Measurements from ENCODE around the gene PDLIM5.

The PDLIM5 gene

DNA sequence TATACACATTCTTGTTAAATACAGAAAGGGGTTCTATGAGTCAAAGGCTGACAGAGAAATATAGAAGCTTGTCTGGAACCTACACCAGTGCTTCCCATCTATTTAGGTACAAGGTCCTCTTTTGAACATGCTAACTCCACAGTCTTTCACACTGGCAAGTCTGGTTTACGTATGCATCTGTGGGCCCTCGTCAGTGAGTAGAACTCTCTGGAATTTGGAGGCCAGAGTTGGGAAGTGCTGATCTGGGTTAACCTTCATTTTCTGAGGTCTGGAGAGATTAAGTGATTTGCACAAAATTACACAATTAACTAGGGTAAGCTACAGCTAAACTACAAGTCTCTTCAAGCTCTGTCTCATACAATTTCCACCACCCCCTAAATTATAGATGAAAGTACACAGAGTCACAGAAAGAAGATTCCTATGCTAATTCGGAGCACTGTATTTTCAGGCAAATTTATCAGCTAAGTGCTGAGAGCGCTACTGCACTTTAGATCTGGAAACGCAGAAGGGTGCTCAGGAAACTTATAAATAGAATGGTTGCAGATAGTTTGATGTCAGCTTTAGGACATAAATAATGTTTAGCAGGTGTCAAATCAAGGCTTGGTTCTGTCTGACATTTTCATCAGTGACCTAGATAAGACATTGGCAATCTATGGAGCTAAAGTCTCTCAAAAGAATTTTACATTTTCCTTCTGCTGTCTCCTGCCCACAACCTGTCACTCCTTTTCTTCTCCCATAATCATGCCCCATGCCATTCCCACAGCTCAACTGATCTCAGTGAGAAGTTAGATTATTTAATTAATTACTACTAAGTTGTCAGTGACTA lies 43.0 kb upstream of the PDLIM5 start:
- TF ChIP-seq FOXM1 (IDR thresholded peaks at IDR 0.05; ENCODE audit: borderline replicate concordance, low read depth), result no peak
- no peak for TF ChIP-seq TAF1 (IDR thresholded peaks at IDR 0.05; ENCODE audit: low read depth)
- TF ChIP-seq EP300 (IDR thresholded peaks at IDR 0.05; ENCODE audit: borderline replicate concordance), result no peak
- TF ChIP-seq TEAD4 (IDR thresholded peaks at IDR 0.05), result no peak
- TF ChIP-seq EGR1 (IDR thresholded peaks at IDR 0.05), result no peak

DNA sequence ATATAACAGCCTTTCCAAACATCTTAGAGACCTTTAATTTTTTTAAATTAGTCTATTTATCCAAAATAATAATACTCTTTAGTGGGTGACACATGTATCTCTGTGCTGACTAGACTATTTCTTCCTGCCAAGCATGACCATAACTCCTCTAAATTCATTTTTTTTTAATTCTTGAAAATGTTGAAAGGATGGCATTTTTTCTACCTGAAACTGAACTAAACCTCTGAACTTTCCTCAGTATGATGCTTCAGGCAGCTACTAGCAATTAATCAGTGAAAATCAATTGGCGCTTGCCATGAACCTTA lies 42.4 kb upstream of the PDLIM5 start:
- no peak for TF ChIP-seq FOXM1 (IDR thresholded peaks at IDR 0.05; ENCODE audit: borderline replicate concordance, low read depth)
- no peak for TF ChIP-seq EGR1 (IDR thresholded peaks at IDR 0.05)

DNA sequence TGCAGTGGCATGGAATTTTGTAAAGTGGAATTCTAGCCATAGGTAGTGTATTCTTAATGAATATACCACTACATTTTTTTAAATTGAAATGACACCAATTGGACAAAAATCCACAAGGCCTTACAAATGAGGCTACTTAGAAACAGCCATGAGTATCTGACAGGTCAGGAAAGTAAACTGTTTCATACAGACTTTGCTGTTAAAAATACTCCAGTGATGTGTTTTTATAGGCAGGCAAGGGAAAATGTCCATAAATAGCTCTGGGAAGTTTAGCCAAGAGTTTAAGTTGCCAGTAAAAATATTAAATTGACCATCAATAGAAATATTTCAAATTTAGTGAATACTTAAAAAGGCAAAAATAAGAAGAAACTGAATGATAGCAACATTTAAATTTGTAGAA lies 41.8 kb upstream of the PDLIM5 start:
- TF ChIP-seq NFIC (IDR thresholded peaks at IDR 0.05) (no peak), FOXM1 (IDR thresholded peaks at IDR 0.05; ENCODE audit: borderline replicate concordance, low read depth) (no peak), CEBPB (IDR thresholded peaks at IDR 0.05) (no peak), YY1 (IDR thresholded peaks at IDR 0.05; ENCODE audit: low read depth) (no peak), EGR1 (IDR thresholded peaks at IDR 0.05) (no peak), CREB1 (IDR thresholded peaks at IDR 0.05; ENCODE audit: low read depth) (no peak), RAD21 (IDR thresholded peaks at IDR 0.05; ENCODE audit: low read depth) (no peak), TAF1 (IDR thresholded peaks at IDR 0.05; ENCODE audit: low read depth) (no peak), TEAD4 (IDR thresholded peaks at IDR 0.05) (no peak), TCF12 (IDR thresholded peaks at IDR 0.05; ENCODE audit: low read depth) (no peak), ZBTB7A (IDR thresholded peaks at IDR 0.05; ENCODE audit: low read depth) (no peak), EP300 (IDR thresholded peaks at IDR 0.05; ENCODE audit: borderline replicate concordance) (no peak)
- TF ChIP-seq, protein P1, sequence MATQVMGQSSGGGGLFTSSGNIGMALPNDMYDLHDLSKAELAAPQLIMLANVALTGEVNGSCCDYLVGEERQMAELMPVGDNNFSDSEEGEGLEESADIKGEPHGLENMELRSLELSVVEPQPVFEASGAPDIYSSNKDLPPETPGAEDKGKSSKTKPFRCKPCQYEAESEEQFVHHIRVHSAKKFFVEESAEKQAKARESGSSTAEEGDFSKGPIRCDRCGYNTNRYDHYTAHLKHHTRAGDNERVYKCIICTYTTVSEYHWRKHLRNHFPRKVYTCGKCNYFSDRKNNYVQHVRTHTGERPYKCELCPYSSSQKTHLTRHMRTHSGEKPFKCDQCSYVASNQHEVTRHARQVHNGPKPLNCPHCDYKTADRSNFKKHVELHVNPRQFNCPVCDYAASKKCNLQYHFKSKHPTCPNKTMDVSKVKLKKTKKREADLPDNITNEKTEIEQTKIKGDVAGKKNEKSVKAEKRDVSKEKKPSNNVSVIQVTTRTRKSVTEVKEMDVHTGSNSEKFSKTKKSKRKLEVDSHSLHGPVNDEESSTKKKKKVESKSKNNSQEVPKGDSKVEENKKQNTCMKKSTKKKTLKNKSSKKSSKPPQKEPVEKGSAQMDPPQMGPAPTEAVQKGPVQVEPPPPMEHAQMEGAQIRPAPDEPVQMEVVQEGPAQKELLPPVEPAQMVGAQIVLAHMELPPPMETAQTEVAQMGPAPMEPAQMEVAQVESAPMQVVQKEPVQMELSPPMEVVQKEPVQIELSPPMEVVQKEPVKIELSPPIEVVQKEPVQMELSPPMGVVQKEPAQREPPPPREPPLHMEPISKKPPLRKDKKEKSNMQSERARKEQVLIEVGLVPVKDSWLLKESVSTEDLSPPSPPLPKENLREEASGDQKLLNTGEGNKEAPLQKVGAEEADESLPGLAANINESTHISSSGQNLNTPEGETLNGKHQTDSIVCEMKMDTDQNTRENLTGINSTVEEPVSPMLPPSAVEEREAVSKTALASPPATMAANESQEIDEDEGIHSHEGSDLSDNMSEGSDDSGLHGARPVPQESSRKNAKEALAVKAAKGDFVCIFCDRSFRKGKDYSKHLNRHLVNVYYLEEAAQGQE (IDR thresholded peaks at IDR 0.05; ENCODE audit: low read depth), result no peak
- TF ChIP-seq, protein P2, sequence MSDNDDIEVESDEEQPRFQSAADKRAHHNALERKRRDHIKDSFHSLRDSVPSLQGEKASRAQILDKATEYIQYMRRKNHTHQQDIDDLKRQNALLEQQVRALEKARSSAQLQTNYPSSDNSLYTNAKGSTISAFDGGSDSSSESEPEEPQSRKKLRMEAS (IDR thresholded peaks at IDR 0.05), result no peak
- TF ChIP-seq, protein P3, sequence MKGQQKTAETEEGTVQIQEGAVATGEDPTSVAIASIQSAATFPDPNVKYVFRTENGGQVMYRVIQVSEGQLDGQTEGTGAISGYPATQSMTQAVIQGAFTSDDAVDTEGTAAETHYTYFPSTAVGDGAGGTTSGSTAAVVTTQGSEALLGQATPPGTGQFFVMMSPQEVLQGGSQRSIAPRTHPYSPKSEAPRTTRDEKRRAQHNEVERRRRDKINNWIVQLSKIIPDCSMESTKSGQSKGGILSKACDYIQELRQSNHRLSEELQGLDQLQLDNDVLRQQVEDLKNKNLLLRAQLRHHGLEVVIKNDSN (IDR thresholded peaks at IDR 0.05), result no peak

DNA sequence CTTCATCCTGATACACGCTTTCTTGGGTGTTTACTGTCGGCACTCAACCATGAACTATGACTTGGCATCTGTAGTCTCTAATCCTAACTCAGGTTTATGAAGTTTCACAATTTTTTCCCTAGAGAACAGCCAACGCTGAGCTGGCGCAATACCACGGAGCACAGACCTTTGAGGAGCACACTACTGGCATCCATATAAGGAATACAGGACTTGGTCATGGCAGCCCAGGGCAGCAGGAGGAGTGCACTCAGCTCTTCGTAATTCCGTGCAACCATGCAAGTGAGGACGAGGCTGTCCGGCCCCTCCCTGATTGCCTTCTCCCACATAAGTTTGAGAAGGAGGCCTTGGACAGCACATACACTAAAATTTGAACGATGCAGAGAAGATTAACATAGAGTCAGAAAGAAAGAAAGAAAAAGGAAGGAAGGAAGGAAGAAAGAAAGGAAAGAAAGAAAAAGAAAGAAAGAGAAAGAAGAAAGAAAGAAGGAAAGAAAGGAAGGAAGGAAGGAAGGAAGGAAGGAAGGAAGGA lies 41.0 kb upstream of the PDLIM5 start:
- TF ChIP-seq NFIC (IDR thresholded peaks at IDR 0.05) (no peak), YY1 (IDR thresholded peaks at IDR 0.05; ENCODE audit: low read depth) (no peak)
- TF ChIP-seq, protein P2 (IDR thresholded peaks at IDR 0.05), result no peak
- TF ChIP-seq, protein P1 (IDR thresholded peaks at IDR 0.05; ENCODE audit: low read depth), result no peak

DNA sequence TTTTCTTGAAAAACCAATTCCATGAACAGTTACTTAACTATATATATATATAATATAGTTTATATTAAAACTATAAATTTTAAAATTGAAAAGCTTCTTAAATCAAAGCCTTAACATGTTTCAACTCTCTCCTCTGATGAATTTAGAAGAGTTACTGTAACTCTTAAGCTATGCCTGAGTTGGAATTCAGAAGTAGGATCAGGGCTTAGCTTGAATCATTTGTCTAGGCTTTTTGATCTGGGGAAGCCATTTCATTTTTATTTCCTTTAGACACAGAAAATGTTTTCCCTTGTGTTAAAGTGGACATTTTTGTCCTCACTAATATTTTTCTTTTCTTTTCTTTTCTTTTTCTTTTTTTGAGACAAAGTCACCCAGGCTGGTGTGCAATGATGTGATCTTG lies 40.4 kb upstream of the PDLIM5 start:
- TF ChIP-seq, protein P3 (IDR thresholded peaks at IDR 0.05), result no peak
- TF ChIP-seq CEBPB (IDR thresholded peaks at IDR 0.05) (no peak), TCF12 (IDR thresholded peaks at IDR 0.05; ENCODE audit: low read depth) (no peak), CREB1 (IDR thresholded peaks at IDR 0.05; ENCODE audit: low read depth) (no peak)

DNA sequence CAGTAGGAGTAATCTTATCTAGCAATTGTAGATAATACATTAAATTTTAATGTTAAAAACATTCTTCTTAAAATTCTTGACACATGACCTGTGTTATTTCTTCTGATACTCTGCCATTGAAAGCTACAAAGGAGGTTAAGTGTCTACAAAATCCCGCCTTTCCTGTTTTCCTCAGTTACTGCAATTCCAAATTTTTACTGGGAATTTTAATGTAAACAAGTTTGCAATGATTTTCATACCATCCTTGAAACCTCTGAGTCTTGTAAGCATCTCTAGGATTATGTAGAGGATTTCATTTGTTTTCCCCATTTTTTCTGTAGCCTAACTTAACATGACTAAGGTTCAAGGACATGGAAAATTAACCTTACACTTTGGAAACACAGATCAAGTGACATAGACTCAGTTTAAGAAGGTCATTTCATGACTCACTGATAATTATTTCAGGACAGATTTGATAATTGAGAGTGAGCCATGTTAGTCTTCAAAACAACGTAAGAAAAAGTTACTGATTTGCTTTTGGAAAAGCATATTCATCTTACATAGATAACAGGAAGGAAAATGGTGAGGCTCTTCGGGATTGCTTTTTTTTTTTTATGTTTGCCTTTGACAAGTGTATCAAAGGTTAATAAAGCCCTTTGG lies 39.6 kb upstream of the PDLIM5 start:
- TF ChIP-seq CREB1 (IDR thresholded peaks at IDR 0.05; ENCODE audit: low read depth) (no peak), TCF12 (IDR thresholded peaks at IDR 0.05; ENCODE audit: low read depth) (no peak), RAD21 (IDR thresholded peaks at IDR 0.05; ENCODE audit: low read depth) (no peak), TAF1 (IDR thresholded peaks at IDR 0.05; ENCODE audit: low read depth) (no peak), ZBTB7A (IDR thresholded peaks at IDR 0.05; ENCODE audit: low read depth) (no peak), TEAD4 (IDR thresholded peaks at IDR 0.05) (no peak), EP300 (IDR thresholded peaks at IDR 0.05; ENCODE audit: borderline replicate concordance) (no peak), YY1 (IDR thresholded peaks at IDR 0.05; ENCODE audit: low read depth) (no peak), EGR1 (IDR thresholded peaks at IDR 0.05) (no peak), FOXM1 (IDR thresholded peaks at IDR 0.05; ENCODE audit: borderline replicate concordance, low read depth) (no peak), NFIC (IDR thresholded peaks at IDR 0.05) (no peak)
- TF ChIP-seq, protein P1 (IDR thresholded peaks at IDR 0.05; ENCODE audit: low read depth), result no peak
- TF ChIP-seq, protein P2 (IDR thresholded peaks at IDR 0.05), result no peak
- TF ChIP-seq, protein P3 (IDR thresholded peaks at IDR 0.05), result no peak
